GM18858 (cell line): ENCODE measurements around the gene DIAPH2.

Source experiments
- ATAC-seq: cut with Tn5 transposase; IDR thresholded peaks from one replicate; pipeline ENCODE4 v1.9.1; 2021; ENCODE audit not compliant: unreplicated experiment

Gene DIAPH2

GRCh38 chrX:97155816-97156215 is 471.2 kb downstream of the DIAPH2 start:
- no peak for ATAC-seq

- no peak for ATAC-seq
Measured at GRCh38 chrX:97158269-97158668, 473.6 kb downstream of the DIAPH2 start.

GRCh38 chrX:97159916-97160800 is 475.5 kb downstream of the DIAPH2 start:
- no peak for ATAC-seq

- ATAC-seq, result peak; percentile 77
Measured at GRCh38 chrX:97167333-97167732, 482.7 kb downstream of the DIAPH2 start.

GRCh38 chrX:97168646-97169045 is 484.0 kb downstream of the DIAPH2 start:
- ATAC-seq, result peak; percentile 56

DNA sequence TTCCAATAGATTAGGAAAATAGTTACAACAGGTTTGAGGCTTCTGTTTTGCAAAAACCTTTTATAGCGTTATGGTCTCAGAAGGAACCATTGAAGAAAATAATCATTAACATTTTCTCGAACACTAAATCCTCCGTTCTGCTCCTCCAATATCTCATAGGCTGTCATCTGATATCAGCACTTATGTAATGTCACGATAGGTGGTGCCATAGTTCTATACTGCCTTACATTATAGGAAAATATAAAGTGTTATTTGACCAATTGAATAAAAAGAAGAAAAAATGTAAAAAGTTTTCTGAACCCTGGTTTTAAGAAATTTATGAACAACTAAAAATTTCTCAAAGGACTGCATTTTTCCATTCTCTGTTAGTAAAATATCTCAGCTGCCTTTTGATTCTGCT is 490.5 kb downstream of the DIAPH2 start:
- no peak for ATAC-seq

GRCh38 chrX:97189668-97190067 is 505.0 kb downstream of the DIAPH2 start:
- ATAC-seq, result no peak

DNA sequence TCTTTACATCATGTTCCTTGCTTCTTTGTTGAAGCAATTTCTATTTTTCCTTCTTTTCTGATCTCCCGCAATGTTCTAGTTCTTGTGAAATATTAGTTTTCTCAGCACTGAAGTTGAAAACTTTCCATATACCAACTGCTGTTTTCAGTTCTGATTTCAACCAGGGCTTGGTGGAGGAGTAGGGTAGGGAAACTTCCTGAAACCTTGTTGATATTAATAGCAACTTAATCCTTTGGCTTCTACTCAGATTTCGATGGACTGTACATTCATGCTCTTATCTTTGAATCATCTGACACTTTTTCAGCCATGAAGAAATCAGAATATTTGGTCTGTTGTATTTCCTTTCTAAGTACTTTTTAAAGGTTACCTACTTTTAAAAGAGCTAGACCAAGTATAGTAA is 514.9 kb downstream of the DIAPH2 start:
- no peak for ATAC-seq

DNA sequence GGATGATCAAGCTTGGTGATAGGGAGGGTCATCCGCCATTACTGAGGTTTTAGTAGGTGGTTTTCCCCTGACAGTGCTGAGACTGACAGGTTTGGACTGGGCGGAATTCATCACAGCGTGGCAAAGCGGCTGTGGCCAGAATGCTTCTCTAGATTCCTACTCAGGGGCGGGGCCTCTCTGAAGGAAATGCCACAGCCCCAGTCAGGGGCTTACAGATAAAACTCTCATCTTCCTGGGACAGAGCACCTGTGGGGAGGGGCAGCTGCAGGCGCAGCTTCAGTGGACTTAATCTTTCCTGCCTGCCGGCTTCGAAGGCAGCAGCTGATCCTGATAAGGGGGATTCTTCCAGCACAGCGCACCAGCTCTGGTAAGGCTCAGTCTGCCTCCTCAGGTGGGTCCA is 515.8 kb downstream of the DIAPH2 start:
- ATAC-seq, result no peak

DNA sequence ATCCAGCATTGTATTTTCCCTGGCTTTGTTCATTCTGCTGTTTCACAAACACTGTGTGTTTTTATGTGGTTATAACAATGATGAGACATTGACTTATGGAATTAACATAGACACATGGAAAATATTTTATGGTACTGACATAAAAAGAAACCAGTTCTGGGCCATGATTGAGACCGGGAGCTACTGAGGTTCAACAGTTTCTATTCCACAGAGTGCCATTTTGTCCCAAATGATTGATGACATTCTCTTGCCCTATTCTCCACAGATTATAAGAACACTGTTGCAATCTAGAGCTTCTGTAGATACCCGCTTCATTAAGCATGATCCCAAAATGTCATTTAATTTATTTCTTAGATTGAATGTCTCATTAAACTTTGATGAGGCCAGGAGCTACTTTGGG is 525.9 kb downstream of the DIAPH2 start:
- no peak for ATAC-seq

- no peak for ATAC-seq
Measured at GRCh38 chrX:97211070-97211469, 526.4 kb downstream of the DIAPH2 start.

DNA sequence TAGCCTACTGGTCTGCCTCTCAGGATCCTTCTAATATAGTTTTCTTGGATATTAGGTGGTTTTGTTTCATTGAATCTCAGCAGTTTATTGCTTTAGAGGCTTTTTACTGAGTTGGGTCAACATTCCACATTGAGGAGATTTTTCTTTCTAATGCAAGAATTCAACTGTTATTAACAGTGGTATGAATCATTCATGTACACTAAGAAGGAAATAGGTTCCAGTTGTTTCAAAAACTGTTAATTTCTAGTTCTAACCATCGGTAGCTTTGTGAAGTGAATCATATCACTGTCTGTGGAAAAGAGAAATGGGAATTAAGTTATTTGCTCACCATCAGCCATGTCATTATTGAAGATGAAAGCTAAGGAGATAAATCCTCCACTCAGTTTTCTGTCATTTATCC is 530.5 kb downstream of the DIAPH2 start:
- ATAC-seq, result no peak

- ATAC-seq, result no peak
Measured at GRCh38 chrX:97224148-97224547, 539.5 kb downstream of the DIAPH2 start.

- no peak for ATAC-seq
Measured at GRCh38 chrX:97229318-97229717, 544.7 kb downstream of the DIAPH2 start.

- ATAC-seq, result no peak
Measured at GRCh38 chrX:97230948-97231347, 546.3 kb downstream of the DIAPH2 start.

GRCh38 chrX:97234471-97235081 is 549.9 kb downstream of the DIAPH2 start:
- ATAC-seq, result peak; percentile 100

GRCh38 chrX:97238632-97239031 is 554.0 kb downstream of the DIAPH2 start:
- no peak for ATAC-seq

GRCh38 chrX:97252111-97252510 is 567.5 kb downstream of the DIAPH2 start:
- ATAC-seq, result no peak

GRCh38 chrX:97260679-97261078 is 576.0 kb downstream of the DIAPH2 start:
- no peak for ATAC-seq

DNA sequence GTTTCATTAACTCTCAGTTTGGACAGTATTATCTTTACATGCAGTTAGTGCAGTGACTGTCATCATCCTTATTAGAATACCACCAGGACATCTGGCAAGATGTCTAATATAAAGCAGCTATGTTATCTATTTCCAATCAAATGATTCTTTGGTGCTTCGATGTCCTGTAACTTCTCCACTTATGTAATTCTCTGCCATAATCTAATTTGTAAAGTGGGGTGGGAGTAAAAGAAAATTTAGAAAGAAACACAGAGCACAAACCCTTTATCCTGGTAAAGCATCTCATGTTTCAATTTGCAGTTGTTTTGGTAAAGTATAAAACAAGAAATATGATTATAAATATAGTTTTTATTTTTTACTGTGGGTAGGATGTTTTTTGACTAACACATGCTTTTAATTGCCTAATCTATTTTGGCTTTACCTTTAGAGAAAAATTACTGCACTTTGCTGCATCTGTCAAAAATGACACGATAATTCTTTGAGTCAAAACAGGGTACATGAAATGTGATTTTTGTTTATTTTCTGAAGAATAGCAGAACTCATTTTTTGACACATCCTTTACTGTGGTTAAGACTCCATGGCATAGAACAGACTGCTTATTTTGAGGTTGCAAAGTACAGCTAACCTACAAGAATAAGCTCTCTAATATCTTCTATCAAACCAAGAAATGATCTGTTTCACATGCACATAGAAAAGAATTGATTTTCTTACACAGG is 581.9 kb downstream of the DIAPH2 start:
- ATAC-seq, result no peak

GRCh38 chrX:97267396-97268181 is 582.9 kb downstream of the DIAPH2 start:
- ATAC-seq, result no peak
